HG02885 (cell line): ENCODE measurements around the gene ZNRF3.
"Not testable (repeated sequence)": the region's sequence is repeated elsewhere in the genome, so short reads cannot be mapped to it uniquely, and the experiment has no call there.

Experiments used
- ATAC-seq: cut with Tn5 transposase; IDR thresholded peaks from one replicate; pipeline ENCODE4 v1.9.1; 2021; ENCODE audit warnings: mild to moderate bottlenecking; ENCODE audit not compliant: unreplicated experiment, poor library complexity

Gene ZNRF3

GRCh38 chr22:29000641-29001040 is 117.3 kb downstream of the ZNRF3 start:
- ATAC-seq, result no peak

DNA sequence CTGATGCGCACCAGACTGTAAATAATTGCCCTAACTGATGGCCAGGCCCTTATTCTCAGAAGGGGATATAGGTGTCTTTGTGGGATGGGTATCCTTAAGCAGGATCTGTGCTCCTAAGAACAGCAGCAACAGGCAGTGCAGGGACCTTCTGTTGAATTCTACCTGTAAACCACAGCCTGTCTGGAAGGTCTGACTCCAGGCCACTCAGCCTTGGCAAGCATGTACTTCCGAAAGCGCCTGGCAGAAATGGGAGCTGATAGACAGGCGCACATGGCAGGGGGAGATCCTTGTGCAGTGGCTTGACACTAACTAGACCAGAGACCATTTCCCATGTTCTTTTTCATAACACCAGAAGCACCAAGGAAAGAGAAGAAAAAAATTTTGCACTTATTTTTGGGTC is 119.2 kb downstream of the ZNRF3 start:
- no peak for ATAC-seq

GRCh38 chr22:29003552-29003951 is 120.2 kb downstream of the ZNRF3 start:
- no peak for ATAC-seq

DNA sequence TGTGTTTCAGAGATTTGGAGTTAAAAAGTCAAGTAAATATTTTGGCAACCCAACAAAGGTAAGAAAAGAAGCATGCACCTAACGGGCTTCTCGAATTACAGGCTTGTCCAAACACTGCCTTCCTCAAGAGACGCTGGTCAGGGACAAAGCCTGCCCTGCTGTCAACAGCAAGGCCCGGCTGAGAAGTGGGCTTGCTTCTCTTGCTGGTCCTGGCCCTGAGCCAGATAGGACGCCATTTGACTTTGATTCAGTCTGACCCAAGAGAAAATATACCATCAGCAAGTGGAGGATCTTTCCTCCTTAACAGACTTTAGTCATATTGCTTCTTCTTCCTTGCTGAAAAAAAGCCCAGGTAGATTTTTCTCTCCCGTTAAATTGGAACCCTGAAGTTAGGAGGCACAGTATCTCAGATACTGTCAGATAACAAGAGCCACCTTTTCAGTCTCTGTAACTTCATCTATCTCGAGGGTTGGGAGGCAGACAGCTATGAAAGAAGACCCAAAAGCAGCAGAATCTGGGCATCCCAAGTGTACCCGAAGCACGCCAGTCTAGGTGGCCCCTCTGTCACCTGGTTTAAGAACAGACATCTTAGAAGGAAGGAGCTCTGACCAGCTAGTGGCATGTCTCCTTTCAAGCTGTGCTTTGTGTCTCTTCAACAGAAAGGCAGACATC is 120.7 kb downstream of the ZNRF3 start:
- no peak for ATAC-seq

- ATAC-seq, result no peak
Measured at GRCh38 chr22:29004647-29005371, 121.4 kb downstream of the ZNRF3 start.

- ATAC-seq, result not testable (repeated sequence)
Measured at GRCh38 chr22:29005754-29006153, 122.4 kb downstream of the ZNRF3 start.

GRCh38 chr22:29006346-29006745 is 123.0 kb downstream of the ZNRF3 start:
- ATAC-seq, result no peak

DNA sequence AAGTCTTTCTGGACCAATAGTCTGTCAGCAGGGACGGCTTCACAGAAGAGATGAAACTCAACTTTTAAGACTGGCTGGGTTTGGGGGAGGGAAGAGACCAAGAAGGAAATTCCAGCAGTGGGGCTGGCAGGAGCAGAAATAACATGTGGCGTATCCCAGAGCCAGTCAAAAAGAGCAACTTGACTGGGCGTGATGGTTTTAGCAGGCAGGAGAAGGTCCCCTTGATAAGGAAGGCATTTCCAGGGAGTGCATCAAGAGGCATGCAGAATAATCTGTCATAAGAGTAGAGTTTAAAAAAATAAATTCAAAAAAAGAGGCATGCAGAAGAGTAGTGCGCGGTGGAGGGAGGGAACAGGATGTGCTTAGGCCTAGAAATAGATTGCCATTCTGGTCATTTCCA is 125.8 kb downstream of the ZNRF3 start:
- no peak for ATAC-seq

GRCh38 chr22:29011240-29012100 is 128.1 kb downstream of the ZNRF3 start:
- ATAC-seq, result no peak

- no peak for ATAC-seq
Measured at GRCh38 chr22:29012101-29012433, 128.7 kb downstream of the ZNRF3 start.

- ATAC-seq, result no peak
Measured at GRCh38 chr22:29012952-29013351, 129.6 kb downstream of the ZNRF3 start.

GRCh38 chr22:29014293-29014692 is 130.9 kb downstream of the ZNRF3 start:
- ATAC-seq, result no peak

- ATAC-seq, result no peak
Measured at GRCh38 chr22:29014773-29015172, 131.4 kb downstream of the ZNRF3 start.

GRCh38 chr22:29016067-29016938 is 132.9 kb downstream of the ZNRF3 start:
- no peak for ATAC-seq

GRCh38 chr22:29018293-29019189 is 135.2 kb downstream of the ZNRF3 start:
- no peak for ATAC-seq

- ATAC-seq, result no peak
Measured at GRCh38 chr22:29022101-29022817, 138.9 kb downstream of the ZNRF3 start.

DNA sequence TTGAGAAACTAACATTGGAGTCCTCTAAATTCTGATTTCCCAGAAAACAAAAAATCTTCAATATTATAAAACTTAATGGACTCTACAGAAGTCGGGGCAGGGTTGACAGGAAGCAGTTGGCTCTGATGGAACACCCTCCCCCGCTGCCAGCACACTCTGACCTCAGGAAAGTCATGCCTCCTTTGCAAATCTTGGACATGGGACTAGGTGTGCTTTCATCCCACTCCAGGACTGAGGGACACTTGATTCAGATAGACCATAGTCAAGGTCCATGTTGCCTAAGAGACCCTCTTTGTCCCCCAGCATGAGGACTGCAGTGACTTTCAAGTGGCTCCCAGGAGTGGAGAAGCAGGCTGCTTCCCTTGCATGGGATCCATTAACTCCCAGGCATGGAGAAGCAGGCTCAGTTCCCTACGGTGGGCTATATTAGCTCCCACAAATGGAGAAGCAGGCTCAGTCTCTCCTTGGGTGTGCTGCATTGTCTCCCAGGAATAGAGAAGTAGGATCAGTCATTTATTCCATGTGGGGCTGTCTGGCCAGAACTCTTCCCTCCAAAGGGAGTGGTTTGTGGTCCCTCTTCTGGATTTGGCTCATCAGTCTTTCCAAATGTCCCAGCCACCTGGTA is 139.9 kb downstream of the ZNRF3 start:
- no peak for ATAC-seq

DNA sequence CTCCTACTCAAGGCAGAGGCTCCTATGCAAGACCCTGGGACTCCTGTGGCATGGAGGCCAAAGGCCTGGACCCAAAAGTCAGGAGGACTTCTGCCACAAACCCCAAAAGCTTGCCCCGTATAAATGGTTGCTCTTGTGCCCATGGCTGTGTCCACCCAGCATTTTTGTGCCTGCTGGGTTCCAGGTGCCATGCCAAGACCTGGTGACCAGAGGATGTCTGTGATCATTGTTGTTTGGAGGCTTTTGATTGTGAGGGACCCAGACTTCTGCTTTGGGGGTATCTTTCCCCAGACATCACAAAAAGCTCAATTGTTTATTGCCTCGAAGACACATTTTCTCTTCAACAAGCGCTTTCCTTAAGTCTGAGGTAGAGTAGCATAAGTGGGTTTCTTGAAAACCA is 143.2 kb downstream of the ZNRF3 start:
- no peak for ATAC-seq
